DMS53 (cell line): ENCODE measurements around the gene ACOD1.
A peak's percentile ranks its signal among the peaks of the same experiment; 100 is the strongest.
"Not testable (repeated sequence)": the region's sequence is repeated elsewhere in the genome, so short reads cannot be mapped to it uniquely, and the experiment has no call there.

Source experiments
- DNase-seq: peaks from one replicate; lab custom pipeline; 2025; lab: John Stamatoyannopoulos, UW

ACOD1 gene

GRCh38 chr13:76948149-76948548 lies at the start of gene ACOD1:
Gene ACOD1 (plus strand): TSS chr13:76948511. CDS start chr13:76948559, 48 bp downstream.
- no peak for DNase-seq

- DNase-seq = not testable (repeated sequence)
These were observed 49.2 kb upstream of the ACOD1 start for GRCh38 chr13:76899066-76899465.

- DNase-seq = peak; percentile 70
These were observed 44.7 kb upstream of the ACOD1 start for GRCh38 chr13:76903544-76904162.

GRCh38 chr13:76904507-76904906 lies 43.8 kb upstream of the ACOD1 start:
- DNase-seq = no peak

- no peak for DNase-seq
These were observed 35.8 kb upstream of the ACOD1 start for GRCh38 chr13:76912476-76912875.

GRCh38 chr13:76913898-76914297 lies 34.4 kb upstream of the ACOD1 start:
- DNase-seq = no peak

- no peak for DNase-seq
These were observed 31.2 kb upstream of the ACOD1 start for GRCh38 chr13:76917095-76917494.

GRCh38 chr13:76917755-76918481 lies 30.4 kb upstream of the ACOD1 start:
- DNase-seq = not testable (repeated sequence)

GRCh38 chr13:76921516-76921915 lies 26.8 kb upstream of the ACOD1 start:
- DNase-seq = no peak

- DNase-seq = no peak
These were observed 23.2 kb upstream of the ACOD1 start for GRCh38 chr13:76925115-76925514.

- DNase-seq = no peak
These were observed 20.4 kb upstream of the ACOD1 start for GRCh38 chr13:76927955-76928354.

- peak; percentile 7 for DNase-seq
These were observed 19.9 kb upstream of the ACOD1 start for GRCh38 chr13:76928456-76928855.

GRCh38 chr13:76929320-76929719 lies 19.0 kb upstream of the ACOD1 start:
- no peak for DNase-seq

- DNase-seq = no peak
These were observed 18.4 kb upstream of the ACOD1 start for GRCh38 chr13:76929851-76930374.

- DNase-seq = no peak
These were observed 16.2 kb upstream of the ACOD1 start for GRCh38 chr13:76932076-76932475.

GRCh38 chr13:76934671-76935070 lies 13.6 kb upstream of the ACOD1 start:
- no peak for DNase-seq

- no peak for DNase-seq
These were observed 11.5 kb upstream of the ACOD1 start for GRCh38 chr13:76936763-76937162.

- DNase-seq = peak; percentile 20
These were observed 11.0 kb upstream of the ACOD1 start for GRCh38 chr13:76937281-76937820.

- no peak for DNase-seq
These were observed 9.1 kb upstream of the ACOD1 start for GRCh38 chr13:76939215-76939614.

GRCh38 chr13:76942363-76942762 lies 5.9 kb upstream of the ACOD1 start:
- no peak for DNase-seq

- no peak for DNase-seq
These were observed 4.7 kb upstream of the ACOD1 start for GRCh38 chr13:76943646-76944045.

GRCh38 chr13:76944456-76944855 lies 3.9 kb upstream of the ACOD1 start:
- DNase-seq = no peak

- no peak for DNase-seq
These were observed 1.8 kb downstream of the ACOD1 start for GRCh38 chr13:76950101-76950500.
